GM12873 (cell line): ENCODE measurements around the gene BCL7B.

Experiments used
- CTCF ChIP-seq: IDR thresholded peaks from 2 replicates; pipeline ENCODE4 v1.5.1; 2012; ENCODE audit warnings: low read depth, mild to moderate bottlenecking, moderate library complexity, low read length, control low read depth; ENCODE audit not compliant: insufficient read depth; ENCODE audit errors: missing control alignments

BCL7B gene

GRCh38 chr7:73555411-73555982, 2.0 kb downstream of the BCL7B start:
- no peak for TF ChIP-seq CTCF

- TF ChIP-seq CTCF, result no peak
Observed at GRCh38 chr7:73549176-73549575, 8.3 kb downstream of the BCL7B start.

DNA sequence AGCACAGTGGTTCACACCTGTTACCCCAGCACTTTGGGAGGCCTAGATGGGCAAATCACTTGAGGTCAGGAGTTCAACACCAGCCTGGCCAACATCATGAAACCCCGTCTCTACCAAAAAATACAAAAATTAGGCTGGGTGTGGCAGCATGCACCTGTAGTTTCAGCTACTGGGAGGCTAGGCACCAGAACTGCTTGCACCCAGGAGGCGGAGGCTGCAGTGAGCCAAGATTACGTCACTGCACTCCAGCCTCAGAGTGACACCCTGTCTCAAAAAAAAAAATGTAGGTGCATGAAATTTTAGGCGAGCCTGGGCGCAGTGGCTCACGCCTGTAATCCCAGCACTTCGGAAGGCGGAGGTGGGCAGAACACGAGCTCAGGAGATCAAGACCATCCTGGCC, 9.6 kb downstream of the BCL7B start:
- TF ChIP-seq CTCF, result no peak

DNA sequence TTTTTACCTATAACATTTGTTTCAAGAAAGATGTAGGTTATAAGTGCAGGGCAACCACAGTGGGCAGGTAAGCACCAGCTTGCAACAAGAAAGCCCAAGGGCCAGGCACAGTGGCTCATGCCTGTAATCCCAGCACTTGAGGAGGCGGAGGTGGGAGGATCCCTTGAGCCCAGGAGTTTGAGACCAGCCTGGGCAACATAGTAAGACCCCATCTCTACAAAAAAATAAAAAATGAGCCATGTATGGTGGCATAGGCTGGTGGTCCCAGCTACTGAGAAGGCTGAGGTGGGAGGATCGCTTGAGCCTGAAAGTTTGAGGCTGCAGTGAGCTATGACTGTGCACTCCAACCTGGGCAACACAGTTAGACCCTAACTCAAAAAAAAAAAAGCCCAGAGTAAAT, 12.8 kb downstream of the BCL7B start:
- TF ChIP-seq CTCF, result no peak

DNA sequence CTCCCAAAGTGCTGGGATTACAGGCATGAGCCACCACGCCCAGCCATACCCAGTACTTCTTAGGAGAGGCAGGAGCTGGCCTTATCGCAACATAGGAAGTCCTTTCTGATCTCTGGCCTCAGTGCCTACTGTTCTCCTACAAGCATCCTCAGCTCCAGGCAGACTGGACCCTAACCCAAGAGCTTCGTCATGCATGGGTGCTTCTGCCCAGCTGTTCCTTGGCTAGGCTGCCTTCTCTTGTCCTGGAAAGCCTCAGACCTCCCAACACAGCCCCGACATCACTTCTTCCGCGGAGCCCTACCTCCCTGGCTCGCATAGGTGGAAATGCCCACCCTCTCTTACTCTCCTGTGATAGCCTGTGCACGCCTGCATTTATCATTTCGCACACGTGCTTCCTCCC, 15.8 kb downstream of the BCL7B start:
- no peak for TF ChIP-seq CTCF

DNA sequence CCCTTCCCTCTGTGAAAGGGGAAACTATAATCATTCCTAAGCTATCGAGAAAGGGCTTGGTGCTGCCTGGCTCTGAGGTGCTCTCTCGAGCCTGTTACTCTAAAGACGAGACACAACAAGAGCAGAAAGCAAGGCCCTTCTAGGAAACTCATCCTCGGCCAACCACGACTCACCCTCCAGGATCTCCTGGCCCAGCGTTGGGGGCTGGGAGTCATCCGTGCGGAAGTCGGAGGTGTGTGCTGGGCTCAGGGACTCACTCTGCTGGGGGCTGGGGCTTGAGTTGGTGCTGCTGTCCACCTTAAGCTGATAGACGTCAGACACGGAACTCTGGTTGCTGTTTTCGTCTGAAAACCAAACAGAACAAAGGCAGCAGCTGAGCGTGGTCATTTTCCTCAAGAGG, 17.8 kb downstream of the BCL7B start:
- no peak for TF ChIP-seq CTCF

GRCh38 chr7:73537051-73537450, 20.4 kb downstream of the BCL7B start:
- TF ChIP-seq CTCF, result no peak
